GM21529 (cell line): Measurements from ENCODE around the gene ATP6V0D1.

Source experiments
- ATAC-seq: cut with Tn5 transposase; IDR thresholded peaks from one replicate; pipeline ENCODE4 v1.9.1; 2021; ENCODE audit not compliant: unreplicated experiment

The ATP6V0D1 gene

GRCh38 chr16:67463059-67463458 lies 17.9 kb downstream of the ATP6V0D1 start:
- no peak for ATAC-seq

- no peak for ATAC-seq
Observed at GRCh38 chr16:67462279-67462655, 18.7 kb downstream of the ATP6V0D1 start.

- no peak for ATAC-seq
Observed at GRCh38 chr16:67461600-67462278, 19.2 kb downstream of the ATP6V0D1 start.

GRCh38 chr16:67460961-67461360 lies 20.0 kb downstream of the ATP6V0D1 start:
- ATAC-seq = no peak

- no peak for ATAC-seq
Observed at GRCh38 chr16:67460168-67460567, 20.8 kb downstream of the ATP6V0D1 start.

GRCh38 chr16:67459861-67460150 lies 21.2 kb downstream of the ATP6V0D1 start:
- ATAC-seq = no peak

- no peak for ATAC-seq
Observed at GRCh38 chr16:67459066-67459860, 21.7 kb downstream of the ATP6V0D1 start.

- no peak for ATAC-seq
Observed at GRCh38 chr16:67458121-67458641, 22.8 kb downstream of the ATP6V0D1 start.

- ATAC-seq = no peak
Observed at GRCh38 chr16:67457611-67458010, 23.3 kb downstream of the ATP6V0D1 start.

- ATAC-seq = no peak
Observed at GRCh38 chr16:67456391-67457081, 24.4 kb downstream of the ATP6V0D1 start.

GRCh38 chr16:67454852-67455251 lies 26.1 kb downstream of the ATP6V0D1 start:
- ATAC-seq = no peak

- no peak for ATAC-seq
Observed at GRCh38 chr16:67454104-67454503, 26.9 kb downstream of the ATP6V0D1 start.

- no peak for ATAC-seq
Observed at GRCh38 chr16:67451704-67452435, 29.1 kb downstream of the ATP6V0D1 start.

GRCh38 chr16:67451061-67451703 lies 29.8 kb downstream of the ATP6V0D1 start:
- ATAC-seq = no peak

GRCh38 chr16:67449739-67450138 lies 31.2 kb downstream of the ATP6V0D1 start:
- no peak for ATAC-seq

- no peak for ATAC-seq
Observed at GRCh38 chr16:67449336-67449735, 31.6 kb downstream of the ATP6V0D1 start.

- no peak for ATAC-seq
Observed at GRCh38 chr16:67448580-67448979, 32.4 kb downstream of the ATP6V0D1 start.

GRCh38 chr16:67447508-67448076 lies 33.4 kb downstream of the ATP6V0D1 start:
- ATAC-seq = no peak

- no peak for ATAC-seq
Observed at GRCh38 chr16:67446968-67447507, 33.9 kb downstream of the ATP6V0D1 start.
